Parietal lobe (tissue), 2 donors: ENCODE data around the gene COA8. TPM values are rescaled to one million over a fixed set of nuclear protein-coding genes. Genes with fewer than 3 reads are reported as not detected.

Source experiments
- small RNA-seq: library from RNA; depleted of rRNA; stranded (forward); fragments of <200 nt; gene quantifications from one replicate; pipeline ENCODE3, GENCODE V24; 2014; ENCODE audit warnings: low replicate concordance
- total RNA-seq: library from RNA; depleted of rRNA; stranded (reverse); fragments of >200 nt; gene quantifications from one replicate; pipeline ENCODE4 v1.2.3, GENCODE V29; 2014

COA8 gene
- total RNA-seq, result 31.0 TPM

DNA sequence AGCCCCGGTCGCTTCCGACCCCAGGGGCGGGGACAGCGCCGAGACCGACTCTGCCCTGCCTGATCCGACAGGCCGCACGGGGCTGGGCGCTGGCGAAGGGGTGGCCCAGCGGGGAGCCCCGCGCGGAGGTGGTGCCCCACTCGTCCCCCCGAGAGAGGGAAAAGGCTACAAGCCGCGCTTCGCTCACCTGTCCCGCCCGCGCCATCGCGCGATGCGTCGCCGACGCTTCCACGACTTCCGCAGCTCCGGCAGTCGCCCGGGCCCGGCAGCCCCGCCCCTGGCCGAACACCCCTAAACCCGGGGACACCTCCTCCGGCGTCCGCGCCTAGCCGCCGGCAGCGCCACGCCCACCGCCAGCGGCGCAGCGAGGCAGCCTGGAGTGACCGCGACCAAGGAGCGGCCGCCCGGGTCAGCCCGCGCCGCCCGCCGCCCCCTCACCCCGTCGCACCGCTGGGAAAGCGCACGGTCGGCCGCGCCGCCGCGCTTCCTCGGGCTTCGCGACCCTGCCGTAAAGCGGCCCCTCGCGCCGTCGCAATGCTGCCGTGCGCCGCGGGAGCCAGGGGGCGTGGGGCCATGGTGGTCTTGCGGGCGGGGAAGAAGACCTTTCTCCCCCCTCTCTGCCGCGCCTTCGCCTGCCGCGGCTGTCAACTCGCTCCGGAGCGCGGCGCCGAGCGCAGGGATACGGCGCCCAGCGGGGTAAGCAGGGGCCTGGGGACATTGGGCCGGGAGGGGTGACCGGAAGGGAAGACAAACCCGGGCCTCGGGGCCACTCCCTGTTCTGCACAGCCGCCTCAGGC lies at the start of gene COA8, which contains the start of gene BAG5:
Gene COA8 (plus strand): TSS at position 532 of the 797 bp plus-strand sequence. CDS start 42 bp downstream, at position 574.
Gene BAG5 (minus strand): TSS at position 229 of the 797 bp plus-strand sequence. CDS start 1,493 bp downstream, outside the sequence.

GRCh38 chr14:103522649-103523574 lies 39.8 kb upstream of the COA8 start, which contains the start of gene CKB:
Gene CKB (minus strand): TSS chr14:103522830. CDS start chr14:103522493, 337 bp downstream.

DNA sequence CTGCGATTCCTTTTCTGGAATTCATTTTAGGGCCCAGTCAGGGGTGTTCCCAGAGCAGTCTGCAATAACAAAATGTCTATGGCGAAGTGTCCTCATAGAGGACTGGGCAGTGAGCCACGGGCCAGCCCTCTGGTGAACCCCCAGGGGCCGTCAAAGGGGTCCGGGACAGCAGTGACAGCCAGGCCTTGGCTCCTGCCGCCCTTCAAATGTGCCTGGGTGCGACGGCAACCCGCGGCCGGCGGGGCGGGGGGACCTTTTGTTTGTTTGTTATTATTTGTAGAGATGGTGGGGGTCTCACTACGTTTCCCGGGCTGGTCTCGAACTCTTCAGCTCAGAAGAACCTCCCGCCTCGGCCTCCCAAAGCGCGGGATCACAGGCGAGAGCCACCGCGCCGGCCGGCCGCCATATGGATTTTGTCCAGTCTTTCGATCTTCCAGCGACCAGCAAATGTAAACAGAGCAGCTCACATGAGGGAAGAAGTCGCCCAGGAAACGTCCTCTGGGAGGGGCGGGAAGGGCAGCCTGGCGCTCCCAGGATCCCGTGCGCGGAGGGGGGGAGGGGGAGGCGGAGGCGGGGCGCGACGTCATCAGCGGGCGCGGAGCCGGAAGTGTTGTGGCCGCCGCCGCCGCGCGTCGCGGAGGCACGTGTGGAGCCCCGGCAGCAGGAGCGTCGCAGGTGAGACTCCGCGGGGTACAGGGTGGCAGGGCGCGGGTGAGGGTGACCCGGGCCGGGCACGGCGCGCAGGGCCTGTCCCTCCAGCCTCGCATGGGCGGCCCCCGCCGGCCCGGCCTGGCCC lies 34.0 kb upstream of the COA8 start, which contains the start of gene TRMT61A:
Gene TRMT61A (plus strand): TSS at position 610 of the 796 bp plus-strand sequence. CDS start 783 bp downstream, outside the sequence.

DNA sequence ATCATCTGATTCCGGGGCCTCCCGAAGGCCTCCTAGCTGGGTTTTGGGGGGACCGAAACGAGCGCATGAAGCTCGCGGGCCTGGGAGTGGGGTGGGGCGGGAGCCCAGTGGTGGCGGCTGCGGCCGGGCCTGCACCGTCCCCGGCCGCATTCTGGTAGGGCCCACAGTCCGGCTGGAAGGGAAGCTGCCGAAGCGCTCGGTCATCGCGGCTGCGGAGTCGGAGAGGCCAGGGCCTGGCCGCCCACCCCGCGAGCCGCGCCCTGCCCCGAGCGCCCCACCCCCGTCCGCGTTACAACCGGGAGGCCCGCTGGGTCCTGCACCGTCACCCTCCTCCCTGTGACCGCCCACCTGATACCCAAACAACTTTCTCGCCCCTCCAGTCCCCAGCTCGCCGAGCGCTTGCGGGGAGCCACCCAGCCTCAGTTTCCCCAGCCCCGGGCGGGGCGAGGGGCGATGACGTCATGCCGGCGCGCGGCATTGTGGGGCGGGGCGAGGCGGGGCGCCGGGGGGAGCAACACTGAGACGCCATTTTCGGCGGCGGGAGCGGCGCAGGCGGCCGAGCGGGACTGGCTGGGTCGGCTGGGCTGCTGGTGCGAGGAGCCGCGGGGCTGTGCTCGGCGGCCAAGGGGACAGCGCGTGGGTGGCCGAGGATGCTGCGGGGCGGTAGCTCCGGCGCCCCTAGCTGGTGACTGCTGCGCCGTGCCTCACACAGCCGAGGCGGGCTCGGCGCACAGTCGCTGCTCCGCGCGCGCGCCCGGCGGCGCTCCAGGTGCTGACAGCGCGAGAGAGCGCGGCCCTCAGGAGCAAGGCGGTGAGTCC lies 66.1 kb downstream of the COA8 start, which contains the start of gene KLC1:
Gene KLC1 (plus strand): TSS at position 528 of the 819 bp plus-strand sequence. CDS start 25,354 bp downstream, outside the sequence.

Small RNAs within 50 kb of the gene (small RNA-seq; reads per million reads assigned to genes)
- gene RNU4-68P, result 0.40 reads per million, percentile 30 among the genes with 10 or more reads in this experiment
- gene RNU7-160P, result not detected

Other genes starting within 250 kb of the COA8 start
- 186 TPM for gene EIF5, start 228.7 kb upstream of the COA8 start, total RNA-seq
- gene MARK3, start 177.5 kb upstream of the COA8 start, total RNA-seq, result 223 TPM
- gene CKB, start 40.1 kb upstream of the COA8 start, total RNA-seq, result 304 TPM
- gene TRMT61A, start 33.8 kb upstream of the COA8 start, total RNA-seq, result 9.4 TPM
- gene BAG5, start 303 bp upstream of the COA8 start, total RNA-seq, result 31.9 TPM
- 534 TPM for gene KLC1, start 66.3 kb downstream of the COA8 start, total RNA-seq
- 11.3 TPM for gene XRCC3, start 152.5 kb downstream of the COA8 start, total RNA-seq
- gene ZFYVE21, start 152.8 kb downstream of the COA8 start, total RNA-seq, result 54.1 TPM